HEK293 (cell line): ENCODE results near the gene CEP112.

Experiments
- CTCF ChIA-PET: fragments of 350-600 bp; formaldehyde crosslinking; extraction: SDS; loops from one replicate; lab custom pipeline; 2021; ENCODE audit warnings: antibody characterized with exemption; lab: Yijun Ruan, JAX
- POLR2A ChIA-PET: fragments of 300-600 bp; formaldehyde crosslinking; extraction: SDS; loops from one replicate; lab custom pipeline; 2020; ENCODE audit warnings: antibody characterized with exemption, inconsistent platforms; lab: Yijun Ruan, JAX
- H3K27ac ChIP-seq: fragments of 200-500 bp; sonication (Bioruptor generic); 2 replicates; pipeline ENCODE4 v1.5.1; 2014; ENCODE audit warnings: low read depth, low read length, control low read depth, inconsistent platforms; ENCODE audit errors: extremely low read depth
- H3K36me3 ChIP-seq, 2 experiments: fragments of 200-500 bp in 1 of 2; sonication (Bioruptor generic) in 1 of 2; 1 replicate in 1 of 2; 2 replicates in 1 of 2; pipeline ENCODE4 v1.5.1; 2014 to 2017; ENCODE audit warnings: inconsistent platforms in 2 of 2, low read length in 2 of 2; ENCODE audit not compliant: control insufficient read depth in 2 of 2, insufficient read depth in 1 of 2
- H3K4me1 ChIP-seq: fragments of 200-500 bp; sonication (Bioruptor generic); 2 replicates; pipeline ENCODE4 v1.5.1; 2014; ENCODE audit warnings: mild to moderate bottlenecking, low read length, inconsistent platforms; ENCODE audit not compliant: control insufficient read depth, insufficient read depth
- H3K4me3 ChIP-seq: 2 replicates; pipeline ENCODE4 v1.5.1; 2011; ENCODE audit warnings: low read depth, mild to moderate bottlenecking, control low read depth, low read length, moderate library complexity
- H3K9me3 ChIP-seq: fragments of 200-500 bp; sonication (Bioruptor generic); 2 replicates; pipeline ENCODE4 v1.5.1; 2014; ENCODE audit warnings: low read depth, low read length, inconsistent platforms; ENCODE audit not compliant: control insufficient read depth, insufficient read depth
- KLF17 ChIP-seq: fragments of 450-650 bp; formaldehyde crosslinking; IDR thresholded peaks from 2 replicates; pipeline ENCODE4 v1.5.1; 2016; ENCODE audit warnings: missing biosample characterization, missing genetic modification characterization
- KLF7 ChIP-seq: fragments of 450-650 bp; formaldehyde crosslinking; IDR thresholded peaks from 2 replicates; pipeline ENCODE4 v1.5.1; 2016; ENCODE audit warnings: missing biosample characterization, missing genetic modification characterization, borderline replicate concordance
- RBAK ChIP-seq: fragments of 450-650 bp; formaldehyde crosslinking; IDR thresholded peaks from 2 replicates; pipeline ENCODE4 v1.5.1; 2016; ENCODE audit warnings: missing biosample characterization, missing genetic modification characterization
- SP3 ChIP-seq: fragments of 450-650 bp; formaldehyde crosslinking; IDR thresholded peaks from 2 replicates; pipeline ENCODE4 v1.5.1; 2016; ENCODE audit warnings: missing biosample characterization, missing genetic modification characterization
- TCF7L2 ChIP-seq: IDR thresholded peaks from 2 replicates; pipeline ENCODE4 v1.6.1; 2011; ENCODE audit warnings: low read depth, mild to moderate bottlenecking, inconsistent platforms, low read length, moderate library complexity, borderline replicate concordance
- ZBTB8A ChIP-seq: fragments of 450-650 bp; formaldehyde crosslinking; IDR thresholded peaks from 2 replicates; pipeline ENCODE4 v1.5.1; 2016; ENCODE audit warnings: missing biosample characterization, missing genetic modification characterization
- ZNF202 ChIP-seq: fragments of 450-650 bp; formaldehyde crosslinking; IDR thresholded peaks from 2 replicates; pipeline ENCODE4 v1.5.1; 2016; ENCODE audit warnings: missing biosample characterization, missing genetic modification characterization, borderline replicate concordance
- ZNF362 ChIP-seq: fragments of 450-650 bp; formaldehyde crosslinking; IDR thresholded peaks from 2 replicates; pipeline ENCODE4 v1.5.1; 2016; ENCODE audit warnings: missing biosample characterization, missing genetic modification characterization
- ZNF529 ChIP-seq: fragments of 450-650 bp; formaldehyde crosslinking; IDR thresholded peaks from 2 replicates; pipeline ENCODE4 v1.5.1; 2017; ENCODE audit warnings: missing genetic modification characterization, missing biosample characterization; ENCODE audit not compliant: insufficient replicate concordance
- ZNF558 ChIP-seq: fragments of 450-650 bp; formaldehyde crosslinking; IDR thresholded peaks from 2 replicates; pipeline ENCODE4 v1.5.1; 2016; ENCODE audit warnings: missing biosample characterization, missing genetic modification characterization
- ZNF626 ChIP-seq: fragments of 450-650 bp; sonication (Bioruptor Pico); formaldehyde crosslinking; IDR thresholded peaks from 2 replicates; pipeline ENCODE4 v1.5.1; 2018; ENCODE audit warnings: missing biosample characterization, missing genetic modification characterization, inconsistent platforms
- ZNF629 ChIP-seq: fragments of 450-650 bp; formaldehyde crosslinking; IDR thresholded peaks from 2 replicates; pipeline ENCODE4 v1.5.1; 2017; ENCODE audit warnings: missing biosample characterization, missing genetic modification characterization
- ZNF654 ChIP-seq: fragments of 450-650 bp; formaldehyde crosslinking; IDR thresholded peaks from 2 replicates; pipeline ENCODE4 v1.5.1; 2016; ENCODE audit warnings: low read depth, missing biosample characterization, missing genetic modification characterization
- ZNF658 ChIP-seq: fragments of 450-650 bp; formaldehyde crosslinking; IDR thresholded peaks from 2 replicates; pipeline ENCODE4; 2016; ENCODE audit warnings: missing biosample characterization, missing genetic modification characterization
- TF ChIP-seq, protein P1 (sequence below): fragments of 450-650 bp; formaldehyde crosslinking; IDR thresholded peaks from 2 replicates; pipeline ENCODE4 v1.5.1; 2016; ENCODE audit warnings: missing biosample characterization, missing genetic modification characterization
- TF ChIP-seq, protein P2 (sequence below): fragments of 450-650 bp; formaldehyde crosslinking; IDR thresholded peaks from 2 replicates; pipeline ENCODE4 v1.5.1; 2017; ENCODE audit warnings: missing biosample characterization, missing genetic modification characterization
- TF ChIP-seq, protein P3 (sequence below): fragments of 450-650 bp; formaldehyde crosslinking; IDR thresholded peaks from 2 replicates; pipeline ENCODE4 v1.5.1; 2016; ENCODE audit warnings: missing biosample characterization, missing genetic modification characterization, low read depth
- TF ChIP-seq, protein P4 (sequence below): fragments of 450-650 bp; IDR thresholded peaks from 2 replicates; pipeline ENCODE4 v1.5.1; 2018; ENCODE audit warnings: missing biosample characterization, missing genetic modification characterization
- TF ChIP-seq, protein P5 (sequence below): fragments of 450-650 bp; IDR thresholded peaks from 2 replicates; pipeline ENCODE4 v1.5.1; 2018; ENCODE audit warnings: missing biosample characterization, mild to moderate bottlenecking, missing genetic modification characterization

CEP112 gene

DNA sequence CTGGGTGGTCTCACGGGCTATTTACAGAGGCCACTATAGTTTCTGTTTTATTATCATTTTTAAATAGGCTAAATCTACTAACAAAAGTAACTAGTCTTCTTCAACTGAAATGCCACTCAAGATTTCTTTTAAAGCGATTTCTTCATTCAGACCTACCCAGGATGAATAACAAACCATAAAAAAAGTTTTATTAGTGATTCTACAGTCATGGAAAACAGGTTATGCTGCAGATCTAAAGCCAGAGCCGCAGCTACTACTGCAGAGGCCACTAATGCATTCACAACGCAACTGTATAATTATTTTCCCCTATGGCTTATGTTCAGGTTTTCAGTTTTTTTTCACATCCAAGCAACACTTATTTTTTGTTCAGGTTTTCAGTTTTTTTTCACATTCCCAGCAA, 494.3 kb downstream of the CEP112 start:
- no peak overlapping the region for H3K4me3 ChIP-seq

GRCh38 chr17:65696739-65697394, 495.1 kb downstream of the CEP112 start:
- ChIA-PET POLR2A (no interaction called here), CTCF (no interaction called here)
- Histone ChIP-seq H3K4me1 (peaks cover 16% of the 10 kb centered on the region), H3K36me3 (no peaks in the 10 kb centered on the region), H3K4me3 (no peak overlapping the region), H3K27ac (no peak overlapping the region), H3K9me3 (no peaks in the 10 kb centered on the region)
- TF ChIP-seq KLF7 (tag by site-specific recombination) (no peak), ZBTB8A (tag by site-specific recombination) (no peak), RBAK (tag by site-specific recombination) (no peak), ZNF629 (0 out of 2 replicates have a peak, but pooled peaks have one; percentile 31), ZNF202 (tag by site-specific recombination) (no peak), ZNF626 (tag by site-specific recombination) (no peak), SP3 (tag by site-specific recombination) (no peak), ZNF654 (peak; percentile 13; the same call in 1 of the 2 replicates), ZNF658 (tag by site-specific recombination) (no peak), ZNF558 (tag by site-specific recombination) (no peak), KLF17 (tag by site-specific recombination) (no peak)
- TF ChIP-seq, protein P1, sequence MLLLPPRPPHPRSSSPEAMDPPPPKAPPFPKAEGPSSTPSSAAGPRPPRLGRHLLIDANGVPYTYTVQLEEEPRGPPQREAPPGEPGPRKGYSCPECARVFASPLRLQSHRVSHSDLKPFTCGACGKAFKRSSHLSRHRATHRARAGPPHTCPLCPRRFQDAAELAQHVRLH (tag by site-specific recombination), result no peak
- TF ChIP-seq, protein P2, sequence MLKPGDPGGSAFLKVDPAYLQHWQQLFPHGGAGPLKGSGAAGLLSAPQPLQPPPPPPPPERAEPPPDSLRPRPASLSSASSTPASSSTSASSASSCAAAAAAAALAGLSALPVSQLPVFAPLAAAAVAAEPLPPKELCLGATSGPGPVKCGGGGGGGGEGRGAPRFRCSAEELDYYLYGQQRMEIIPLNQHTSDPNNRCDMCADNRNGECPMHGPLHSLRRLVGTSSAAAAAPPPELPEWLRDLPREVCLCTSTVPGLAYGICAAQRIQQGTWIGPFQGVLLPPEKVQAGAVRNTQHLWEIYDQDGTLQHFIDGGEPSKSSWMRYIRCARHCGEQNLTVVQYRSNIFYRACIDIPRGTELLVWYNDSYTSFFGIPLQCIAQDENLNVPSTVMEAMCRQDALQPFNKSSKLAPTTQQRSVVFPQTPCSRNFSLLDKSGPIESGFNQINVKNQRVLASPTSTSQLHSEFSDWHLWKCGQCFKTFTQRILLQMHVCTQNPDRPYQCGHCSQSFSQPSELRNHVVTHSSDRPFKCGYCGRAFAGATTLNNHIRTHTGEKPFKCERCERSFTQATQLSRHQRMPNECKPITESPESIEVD (tag by site-specific recombination), result peak; percentile 46; the same call in 1 of the 2 replicates
- TF ChIP-seq, protein P3, sequence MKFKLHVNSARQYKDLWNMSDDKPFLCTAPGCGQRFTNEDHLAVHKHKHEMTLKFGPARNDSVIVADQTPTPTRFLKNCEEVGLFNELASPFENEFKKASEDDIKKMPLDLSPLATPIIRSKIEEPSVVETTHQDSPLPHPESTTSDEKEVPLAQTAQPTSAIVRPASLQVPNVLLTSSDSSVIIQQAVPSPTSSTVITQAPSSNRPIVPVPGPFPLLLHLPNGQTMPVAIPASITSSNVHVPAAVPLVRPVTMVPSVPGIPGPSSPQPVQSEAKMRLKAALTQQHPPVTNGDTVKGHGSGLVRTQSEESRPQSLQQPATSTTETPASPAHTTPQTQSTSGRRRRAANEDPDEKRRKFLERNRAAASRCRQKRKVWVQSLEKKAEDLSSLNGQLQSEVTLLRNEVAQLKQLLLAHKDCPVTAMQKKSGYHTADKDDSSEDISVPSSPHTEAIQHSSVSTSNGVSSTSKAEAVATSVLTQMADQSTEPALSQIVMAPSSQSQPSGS (tag by site-specific recombination), result peak; percentile 90
- TF ChIP-seq, protein P4, sequence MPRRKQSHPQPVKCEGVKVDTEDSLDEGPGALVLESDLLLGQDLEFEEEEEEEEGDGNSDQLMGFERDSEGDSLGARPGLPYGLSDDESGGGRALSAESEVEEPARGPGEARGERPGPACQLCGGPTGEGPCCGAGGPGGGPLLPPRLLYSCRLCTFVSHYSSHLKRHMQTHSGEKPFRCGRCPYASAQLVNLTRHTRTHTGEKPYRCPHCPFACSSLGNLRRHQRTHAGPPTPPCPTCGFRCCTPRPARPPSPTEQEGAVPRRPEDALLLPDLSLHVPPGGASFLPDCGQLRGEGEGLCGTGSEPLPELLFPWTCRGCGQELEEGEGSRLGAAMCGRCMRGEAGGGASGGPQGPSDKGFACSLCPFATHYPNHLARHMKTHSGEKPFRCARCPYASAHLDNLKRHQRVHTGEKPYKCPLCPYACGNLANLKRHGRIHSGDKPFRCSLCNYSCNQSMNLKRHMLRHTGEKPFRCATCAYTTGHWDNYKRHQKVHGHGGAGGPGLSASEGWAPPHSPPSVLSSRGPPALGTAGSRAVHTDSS (tag by site-specific recombination), result no peak

More for the DNA sequence above, 494.3 kb downstream of the CEP112 start:
- Histone ChIP-seq H3K9me3 (no peaks in the 10 kb centered on the region), H3K36me3 (no peaks in the 10 kb centered on the region), H3K4me1 (peaks cover 16% of the 10 kb centered on the region), H3K27ac (no peak overlapping the region)
- ChIA-PET CTCF (interaction anchor here (0.7 kb wide), 1 partner anchor 95 kb away, joined by 5 read pairs; no protein-coding TSS in a partner anchor), POLR2A (no interaction called here)
- TF ChIP-seq, protein P5, sequence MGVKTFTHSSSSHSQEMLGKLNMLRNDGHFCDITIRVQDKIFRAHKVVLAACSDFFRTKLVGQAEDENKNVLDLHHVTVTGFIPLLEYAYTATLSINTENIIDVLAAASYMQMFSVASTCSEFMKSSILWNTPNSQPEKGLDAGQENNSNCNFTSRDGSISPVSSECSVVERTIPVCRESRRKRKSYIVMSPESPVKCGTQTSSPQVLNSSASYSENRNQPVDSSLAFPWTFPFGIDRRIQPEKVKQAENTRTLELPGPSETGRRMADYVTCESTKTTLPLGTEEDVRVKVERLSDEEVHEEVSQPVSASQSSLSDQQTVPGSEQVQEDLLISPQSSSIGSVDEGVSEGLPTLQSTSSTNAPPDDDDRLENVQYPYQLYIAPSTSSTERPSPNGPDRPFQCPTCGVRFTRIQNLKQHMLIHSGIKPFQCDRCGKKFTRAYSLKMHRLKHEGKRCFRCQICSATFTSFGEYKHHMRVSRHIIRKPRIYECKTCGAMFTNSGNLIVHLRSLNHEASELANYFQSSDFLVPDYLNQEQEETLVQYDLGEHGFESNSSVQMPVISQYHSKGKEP (tag by site-specific recombination), result peak; percentile 84
- TF ChIP-seq TCF7L2, result 0 out of 2 replicates have a peak, but pooled peaks have one; percentile 39
- no peak for TF ChIP-seq ZNF529
- TF ChIP-seq, protein P2 (tag by site-specific recombination), result peak; percentile 76
- peak; percentile 51; the same call in 1 of the 2 replicates for TF ChIP-seq ZNF362 (tag by site-specific recombination)
- TF ChIP-seq, all 188 proteins: peak for 4
